K562 (cell line): ENCODE results near the gene TTN. TPM values are rescaled to one million over a fixed set of nuclear protein-coding genes. Genes with fewer than 3 reads are reported as not detected.

ENCODE experiments used
- ATAC-seq: fragments of 200-7000 bp; cut with Tn5 transposase; 3 replicates; pipeline ENCODE4 v1.9.1; 2020; ENCODE audit warnings: moderate library complexity
- BruUV-seq: library from RNA; stranded (reverse); fragments of 400-500 nt; replicated peaks from 2 replicates; lab custom pipeline; 2021; lab: Mats Ljungman, UMichigan
- CTCF ChIA-PET: fragments of 300-600 bp; formaldehyde crosslinking; extraction: SDS; loops from one replicate; lab custom pipeline; 2021; ENCODE audit warnings: low intra/inter-chr PET ratio; lab: Yijun Ruan, JAX
- POLR2A ChIA-PET: fragments of 300-600, 350-650 bp; sonication (Branson Sonifier 250); formaldehyde crosslinking; extraction: SDS; loops from one replicate; lab custom pipeline; 2021; ENCODE audit warnings: antibody characterized with exemption, inconsistent platforms; lab: Yijun Ruan, JAX
- DNase-seq, 4 experiments: peaks; one replicate each; pipeline versions ENCODE4 v3.0.0 to v3.0.0-alpha.2; 2011 to 2018; ENCODE audit warnings: low spot score in 3 of 4, mixed read lengths in 3 of 4; ENCODE audit errors: extremely low read depth in 1 of 4
- FAIRE-seq: peaks from 2 replicates; lab custom pipeline; 2011; peaks lifted over from hg19 to GRCh38; lab: Jason Lieb, UNC
- H2AFZ ChIP-seq: 2 replicates; pipeline ENCODE4 v1.6.0; 2011; ENCODE audit warnings: low read depth, low read length, control low read depth, inconsistent platforms
- H3K27ac ChIP-seq: fragments of 200-600 bp; 3 replicates; pipeline ENCODE4 v1.8.0; 2011; ENCODE audit warnings: low read depth, mild to moderate bottlenecking, control low read depth, inconsistent platforms, low read length, moderate library complexity, mixed read lengths; ENCODE audit errors: extremely low read depth
- H3K27me3 ChIP-seq, 2 experiments: fragments of 300-600 bp in 1 of 2; 2 replicates in 1 of 2; 3 replicates in 1 of 2; pipeline versions ENCODE4 v1.6.0 to v1.8.0; 2011; ENCODE audit warnings: inconsistent platforms in 2 of 2, low read length in 2 of 2, mild to moderate bottlenecking in 1 of 2, mixed read lengths in 1 of 2, moderate library complexity in 1 of 2; ENCODE audit not compliant: control insufficient read depth in 2 of 2, insufficient read depth in 2 of 2
- H3K36me3 ChIP-seq: fragments of 300-600 bp; 3 replicates; pipeline ENCODE4 v1.8.0; 2011; ENCODE audit warnings: mild to moderate bottlenecking, low read length, inconsistent platforms; ENCODE audit not compliant: control insufficient read depth, insufficient read depth
- H3K4me1 ChIP-seq, 2 experiments: fragments of 200-600 bp in 1 of 2; replicated peaks in 1 of 2; 2 replicates in 1 of 2; 3 replicates in 1 of 2; pipeline versions ENCODE4 v1.5.1 to v1.8.0; 2011; ENCODE audit warnings: inconsistent platforms in 2 of 2, low read length in 2 of 2, mild to moderate bottlenecking in 1 of 2, mixed read lengths in 1 of 2, moderate library complexity in 1 of 2; ENCODE audit not compliant: control insufficient read depth in 2 of 2, insufficient read depth in 2 of 2
- H3K4me2 ChIP-seq: 2 replicates; pipeline ENCODE4 v1.6.1; 2011; ENCODE audit warnings: low read length, control low read depth, inconsistent platforms, mixed read lengths; ENCODE audit not compliant: insufficient read depth
- H3K4me3 ChIP-seq: fragments of 200-600 bp; sonication (generic), shearing (Covaris generic); 2 replicates; pipeline ENCODE4 v1.5.1; 2016; ENCODE audit warnings: control low read depth, inconsistent platforms
- H3K79me2 ChIP-seq: fragments of 200-600 bp; 3 replicates; pipeline ENCODE4 v1.8.0; 2011; ENCODE audit warnings: low read length, inconsistent platforms; ENCODE audit not compliant: control insufficient read depth, insufficient read depth
- H3K9ac ChIP-seq, 2 experiments: 2 replicates each; pipeline versions ENCODE4 v1.6.0 to v1.6.1; 2011; ENCODE audit warnings: low read depth in 2 of 2, low read length in 2 of 2, control low read depth in 1 of 2, inconsistent platforms in 1 of 2, mild to moderate bottlenecking in 1 of 2, mixed read lengths in 1 of 2; ENCODE audit not compliant: insufficient read depth in 1 of 2
- H3K9me1 ChIP-seq: one replicate; pipeline ENCODE4 v1.6.0; 2011; ENCODE audit warnings: inconsistent platforms, mild to moderate bottlenecking, low read length, moderate library complexity; ENCODE audit not compliant: control insufficient read depth, insufficient read depth
- H3K9me3 ChIP-seq: replicated peaks from 2 replicates; pipeline ENCODE4 v1.5.1; 2011; ENCODE audit warnings: low read depth, low read length, inconsistent platforms; ENCODE audit not compliant: control insufficient read depth, insufficient read depth
- H4K20me1 ChIP-seq: replicated peaks from 2 replicates; pipeline ENCODE4 v1.6.1; 2011; ENCODE audit warnings: low read length, inconsistent platforms, mixed read lengths; ENCODE audit not compliant: control insufficient read depth, insufficient read depth
- ATF2 ChIP-seq: sonication (generic); formaldehyde crosslinking; IDR thresholded peaks from 2 replicates; pipeline ENCODE4 v1.8.1; 2022; ENCODE audit warnings: missing genetic modification reagents
- BDP1 ChIP-seq: IDR thresholded peaks from 3 replicates; pipeline ENCODE4 v1.6.1; 2011; ENCODE audit not compliant: insufficient read length, insufficient read depth
- CSDE1 ChIP-seq, 2 experiments: fragments of 450-650 bp; IDR thresholded peaks; 2 replicates each; pipeline ENCODE4 v1.6.1; 2016; ENCODE audit warnings: mild to moderate bottlenecking in 1 of 2
- FOXJ3 ChIP-seq: sonication (generic); formaldehyde crosslinking; IDR thresholded peaks from 2 replicates; pipeline ENCODE4 v1.4.0; 2020; ENCODE audit warnings: mild to moderate bottlenecking, missing genetic modification reagents
- HDAC3 ChIP-seq: fragments of 450-650 bp; IDR thresholded peaks from 2 replicates; pipeline ENCODE4 v1.6.1; 2018; ENCODE audit warnings: borderline replicate concordance, mild to moderate bottlenecking, moderate library complexity; ENCODE audit not compliant: partially characterized antibody
- NR2C1 ChIP-seq, 2 experiments: fragments of 450-650 bp; IDR thresholded peaks; 2 replicates each; pipeline ENCODE4 v1.6.1; 2017; ENCODE audit warnings: mild to moderate bottlenecking in 2 of 2, antibody characterized with exemption in 1 of 2, inconsistent platforms in 1 of 2, missing compliant biosample characterization in 1 of 2, missing genetic modification characterization in 1 of 2
- POLR2B ChIP-seq: fragments of 450-650 bp; IDR thresholded peaks from 2 replicates; pipeline ENCODE4 v1.6.1; 2018; ENCODE audit warnings: low read depth; ENCODE audit not compliant: partially characterized antibody
- TEAD4 ChIP-seq, 2 experiments: sonication (generic) in 1 of 2; formaldehyde crosslinking in 1 of 2; IDR thresholded peaks; 2 replicates each; pipeline versions ENCODE4 v1.6.1 to v1.8.0; 2012 to 2022; ENCODE audit warnings: borderline replicate concordance in 1 of 2, inconsistent platforms in 1 of 2, low read length in 1 of 2, mild to moderate bottlenecking in 1 of 2, missing genetic modification reagents in 1 of 2
- TRIM28 ChIP-seq: fragments of 450-650 bp; IDR thresholded peaks from 2 replicates; pipeline ENCODE4 v1.6.1; 2017
- ZNF347 ChIP-seq: fragments of 450-650 bp; formaldehyde crosslinking; IDR thresholded peaks from 2 replicates; pipeline ENCODE4 v1.4.0; 2020; ENCODE audit warnings: low read depth, mild to moderate bottlenecking, moderate library complexity
- ZNF584 ChIP-seq: fragments of 200-800 bp; sonication (Bioruptor generic); IDR thresholded peaks from 2 replicates; pipeline ENCODE4 v1.6.1; 2016; ENCODE audit warnings: low read depth, mild to moderate bottlenecking, missing genetic modification characterization, missing compliant biosample characterization
- ZNF695 ChIP-seq: fragments of 450-650 bp; formaldehyde crosslinking; IDR thresholded peaks from 2 replicates; pipeline ENCODE4 v1.4.0; 2020; ENCODE audit warnings: mild to moderate bottlenecking, moderate library complexity
- WGBS: fragments of 100-300 bp; shearing (Covaris generic); methylation state at CpG from one replicate; pipeline ENCODE4 v1.1.6; 2016; ENCODE audit warnings: low coverage, mixed read lengths; ENCODE audit not compliant: insufficient coverage; ENCODE audit errors: missing lambda C conversion rate; 5-methylcytosine and 5-hydroxymethylcytosine counted together
- in situ Hi-C: fragments of 300-500 bp; cut with MboI; formaldehyde crosslinking; loops from 4 replicates; pipeline ENCODE4 v1.15.0; 2018; ENCODE audit warnings: inconsistent platforms, mixed read lengths
- intact Hi-C: fragments of 100-400 bp; cut with micrococcal nuclease; formaldehyde crosslinking; loops from 2 replicates; pipeline ENCODE4 v1.14.2; 2022
- polyA plus RNA-seq, 8 experiments: library from polyadenylated mRNA; depleted of rRNA in 4 of 8; stranded (reverse) in 5 of 8; unstranded in 3 of 8; fragments of >200 nt; fragmentation: Nextera tagmentation in 2 of 8; fragmentation: Illumina TruSeq in 1 of 8; extraction: Ambion mirVana in 2 of 8; extraction: Trizol in 1 of 8; gene quantifications; 2 replicates each; pipeline versions ENCODE4 v1.2.1 to v1.2.3, GENCODE V29; 2011 to 2014; ENCODE audit warnings: inconsistent platforms in 1 of 8, missing spikeins in 1 of 8
- total RNA-seq, 7 experiments: library from RNA; depleted of rRNA in 6 of 7; stranded (reverse); fragments of >200 nt in 6 of 7; fragmentation: Illumina TruSeq in 2 of 7; extraction: Trizol in 2 of 7; gene quantifications; 2 replicates each; pipeline versions ENCODE4 v1.2.1 to v1.2.3, GENCODE V29; 2011 to 2021; ENCODE audit warnings: low replicate concordance in 1 of 7

Gene TTN
- total and polyA plus RNA-seq, 9 of the 15 experiments (the other 6 are each of a cell fraction or from before 2014, with no cell fraction given), result under 0.01 to 0.20 (median 0.04) TPM; not detected in 1

- H3K4me2 ChIP-seq, result no peak overlapping the region
- intact Hi-C loops (no loop called here), in situ Hi-C loops (no loop called here)
- no peak overlapping the region for H3K9ac ChIP-seq
- WGBS, result 3% methylated on average over 2 of the region's 2 CpGs
- H3K4me1 ChIP-seq, result no peaks in the 10 kb centered on the region
- no peaks in the 10 kb centered on the region for H4K20me1 ChIP-seq
- H3K9me3 ChIP-seq, result no peaks in the 10 kb centered on the region
- ChIA-PET POLR2A (interaction anchor here (0.6 kb wide), 1 partner anchor 986 kb away, joined by 3 read pairs; no protein-coding TSS in a partner anchor), CTCF (no interaction called here)
- FAIRE-seq (no peak), ATAC-seq (no peak), DNase-seq (no peak)
- no peaks in the 10 kb centered on the region for H3K36me3 ChIP-seq
- H3K9me1 ChIP-seq, result no peaks in the 10 kb centered on the region
- no peaks in the 10 kb centered on the region for H3K79me2 ChIP-seq
- BruUV-seq, result no TSS peak
- H3K4me3 ChIP-seq, result no peak overlapping the region
- H3K27ac ChIP-seq, result no peak overlapping the region
- peaks cover 4 to 5% of the 10 kb centered on the region in 2 experiments; a peak in 3 of 5 replicates for H3K27me3 ChIP-seq
- TF ChIP-seq ZNF695, result no peak
- TF ChIP-seq TRIM28, result no peak
- TF ChIP-seq BDP1, result no peak
- no peak for TF ChIP-seq FOXJ3 (CRISPR knock-in tag)
- TF ChIP-seq HDAC3, result no peak
- no peak for TF ChIP-seq ZNF584 (CRISPR knock-in tag)
- TF ChIP-seq ZNF347 (CRISPR knock-in tag), result no peak
- no peak for TF ChIP-seq POLR2B
- TF ChIP-seq CSDE1 (IDR thresholded peaks at IDR 0.05), result no peak
- TF ChIP-seq ATF2, result no peak
- TF ChIP-seq NR2C1 (IDR thresholded peaks at IDR 0.05), result no peak
- no peak for TF ChIP-seq NR2C1 (tag; IDR thresholded peaks at IDR 0.05)
- TF ChIP-seq TEAD4 (IDR thresholded peaks at IDR 0.05; ENCODE audit: low read length), result no peak
- TF ChIP-seq TEAD4 (CRISPR knock-in tag; IDR thresholded peaks at IDR 0.05; ENCODE audit: borderline replicate concordance), result no peak
- no peak overlapping the region for H2AFZ ChIP-seq
These were observed 99.7 kb downstream of the TTN start for GRCh38 chr2:178707476-178707875.
